MM.1S (cell line): ENCODE data around the gene CTCFL.

Experiments used
- EZH2 ChIP-seq: fragments of 300-600 bp; sonication (generic); optimal IDR thresholded peaks from 2 replicates; pipeline ENCODE3; 2017; ENCODE audit warnings: low read depth, mild to moderate bottlenecking, antibody characterized with exemption, low read length, mixed read lengths
- EZH2phosphoT487 ChIP-seq: fragments of 300-600 bp; sonication (generic); IDR thresholded peaks from 2 replicates; pipeline ENCODE4 v1.6.1; 2018; ENCODE audit warnings: antibody characterized with exemption, low read length
- TF ChIP-seq, protein P1 (sequence below): fragments of 300-600 bp; sonication (generic); IDR thresholded peaks from 2 replicates; pipeline ENCODE4 v1.5.1; 2016; ENCODE audit warnings: antibody characterized with exemption, low read length, mixed read lengths

DNA sequence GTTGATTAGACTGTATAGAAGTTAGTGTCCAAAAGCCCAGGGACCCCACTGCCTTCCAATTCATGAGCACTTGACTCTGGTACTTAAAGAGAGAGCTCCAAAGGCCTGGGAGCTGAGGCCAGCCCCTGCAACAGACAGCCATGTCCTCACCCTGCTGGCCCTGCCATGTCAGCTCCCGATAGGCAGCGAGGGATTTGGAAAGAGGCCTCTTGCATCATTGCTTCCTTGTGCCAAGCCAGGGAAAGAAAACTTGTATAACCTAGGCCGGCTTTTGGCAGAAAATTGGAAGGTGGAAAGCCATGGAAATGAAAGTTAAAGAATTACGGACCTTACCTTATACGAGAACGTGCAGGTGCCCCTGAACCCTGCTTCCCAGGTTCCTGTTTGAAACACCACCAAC, 27.5 kb upstream of the CTCFL start:
- TF ChIP-seq, protein P1, sequence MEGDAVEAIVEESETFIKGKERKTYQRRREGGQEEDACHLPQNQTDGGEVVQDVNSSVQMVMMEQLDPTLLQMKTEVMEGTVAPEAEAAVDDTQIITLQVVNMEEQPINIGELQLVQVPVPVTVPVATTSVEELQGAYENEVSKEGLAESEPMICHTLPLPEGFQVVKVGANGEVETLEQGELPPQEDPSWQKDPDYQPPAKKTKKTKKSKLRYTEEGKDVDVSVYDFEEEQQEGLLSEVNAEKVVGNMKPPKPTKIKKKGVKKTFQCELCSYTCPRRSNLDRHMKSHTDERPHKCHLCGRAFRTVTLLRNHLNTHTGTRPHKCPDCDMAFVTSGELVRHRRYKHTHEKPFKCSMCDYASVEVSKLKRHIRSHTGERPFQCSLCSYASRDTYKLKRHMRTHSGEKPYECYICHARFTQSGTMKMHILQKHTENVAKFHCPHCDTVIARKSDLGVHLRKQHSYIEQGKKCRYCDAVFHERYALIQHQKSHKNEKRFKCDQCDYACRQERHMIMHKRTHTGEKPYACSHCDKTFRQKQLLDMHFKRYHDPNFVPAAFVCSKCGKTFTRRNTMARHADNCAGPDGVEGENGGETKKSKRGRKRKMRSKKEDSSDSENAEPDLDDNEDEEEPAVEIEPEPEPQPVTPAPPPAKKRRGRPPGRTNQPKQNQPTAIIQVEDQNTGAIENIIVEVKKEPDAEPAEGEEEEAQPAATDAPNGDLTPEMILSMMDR: no peak
- TF ChIP-seq EZH2phosphoT487 (no peak), EZH2 (no peak)
